ENCODE measurements around the gene THOC3. TPM values are rescaled to one million over a fixed set of nuclear protein-coding genes. Genes with fewer than 3 reads are reported as not detected.
A peak's percentile ranks its signal among the peaks of the same experiment; 100 is the strongest.
"Not testable (repeated sequence)": the region's sequence is repeated elsewhere in the genome, so short reads cannot be mapped to it uniquely, and the experiment has no call there.

Gene THOC3, protein sequence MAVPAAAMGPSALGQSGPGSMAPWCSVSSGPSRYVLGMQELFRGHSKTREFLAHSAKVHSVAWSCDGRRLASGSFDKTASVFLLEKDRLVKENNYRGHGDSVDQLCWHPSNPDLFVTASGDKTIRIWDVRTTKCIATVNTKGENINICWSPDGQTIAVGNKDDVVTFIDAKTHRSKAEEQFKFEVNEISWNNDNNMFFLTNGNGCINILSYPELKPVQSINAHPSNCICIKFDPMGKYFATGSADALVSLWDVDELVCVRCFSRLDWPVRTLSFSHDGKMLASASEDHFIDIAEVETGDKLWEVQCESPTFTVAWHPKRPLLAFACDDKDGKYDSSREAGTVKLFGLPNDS
- total RNA-seq: 100 to 1,000 TPM; 153 to 160 TPM

GRCh38 chr5:175967471-175968372, at the start of gene THOC3:
TSS of gene THOC3 (minus strand) at chr5:175968315. CDS start at chr5:175968208, 107 bp downstream.
- H3K36me3 Mint-ChIP-seq (ENCODE audit: low read depth): peaks cover 11% of the 10 kb centered on the region
- H3K27ac Mint-ChIP-seq; CTCF ChIA-PET; H3K27me3 Mint-ChIP-seq (ENCODE audit: low read depth); intact Hi-C loops (cut with micrococcal nuclease); H3K9me3 Mint-ChIP-seq: not testable (repeated sequence)
- peak within 1 kb of the TSS; percentile 89 for H3K4me3 Mint-ChIP-seq
- H3K4me1 Mint-ChIP-seq (ENCODE audit: low read depth): peaks cover 12% of the 10 kb centered on the region
- peak; percentile 71 for DNase-seq

DNA sequence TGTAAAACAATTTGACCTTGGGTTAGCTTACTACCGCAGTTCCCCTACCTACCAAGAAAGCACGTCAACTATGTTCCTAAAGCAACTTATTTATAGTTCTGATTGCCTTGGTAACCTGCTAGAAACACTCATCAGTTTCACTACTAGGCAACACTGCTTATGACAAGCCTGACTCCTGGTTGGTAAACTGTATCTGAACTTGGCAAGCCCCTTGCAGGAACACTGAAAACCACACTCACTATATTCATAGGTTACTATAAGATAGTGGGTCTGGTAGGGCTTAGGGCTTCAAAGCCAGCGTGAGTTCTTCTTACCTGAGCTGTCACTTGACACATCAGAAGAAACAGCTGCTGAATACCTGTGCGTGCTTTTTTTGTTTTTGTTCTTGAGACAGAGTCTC, 49.2 kb upstream of the THOC3 start:
- peak; percentile 36 for DNase-seq
- H3K36me3 Mint-ChIP-seq (ENCODE audit: low read depth); intact Hi-C loops (cut with micrococcal nuclease); H3K4me1 Mint-ChIP-seq (ENCODE audit: low read depth); H3K9me3 Mint-ChIP-seq; H3K4me3 Mint-ChIP-seq; H3K27ac Mint-ChIP-seq; H3K27me3 Mint-ChIP-seq (ENCODE audit: low read depth); CTCF ChIA-PET: not testable (repeated sequence)

- DNase-seq; H3K9me3 Mint-ChIP-seq; H3K27ac Mint-ChIP-seq; H3K4me3 Mint-ChIP-seq; CTCF ChIA-PET; H3K36me3 Mint-ChIP-seq (ENCODE audit: low read depth); H3K4me1 Mint-ChIP-seq (ENCODE audit: low read depth); H3K27me3 Mint-ChIP-seq (ENCODE audit: low read depth); intact Hi-C loops (cut with micrococcal nuclease): not testable (repeated sequence)
These were observed 46.2 kb upstream of the THOC3 start for GRCh38 chr5:176014360-176014759.

DNA sequence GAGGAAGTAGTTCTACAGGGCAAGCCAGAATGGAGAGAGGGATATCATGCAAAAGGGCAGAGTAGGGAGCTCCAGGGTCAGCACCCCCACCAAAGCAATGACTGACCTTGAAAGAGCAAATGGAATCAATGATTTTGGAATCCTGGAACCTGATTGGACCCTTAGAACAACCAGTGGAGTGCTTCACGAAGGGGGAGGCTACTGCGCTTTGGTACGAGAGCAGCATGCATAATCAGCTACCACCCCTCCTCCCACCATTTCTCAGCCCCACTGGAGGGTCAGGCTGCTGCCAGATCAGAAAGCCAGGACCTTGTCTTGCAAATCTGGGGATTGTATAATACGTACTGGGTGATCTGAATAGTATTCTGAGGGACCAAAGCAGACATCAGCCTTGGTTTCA, 43.0 kb upstream of the THOC3 start:
- H3K27me3 Mint-ChIP-seq (ENCODE audit: low read depth); H3K27ac Mint-ChIP-seq; H3K9me3 Mint-ChIP-seq; H3K4me3 Mint-ChIP-seq; CTCF ChIA-PET; intact Hi-C loops (cut with micrococcal nuclease); DNase-seq; H3K36me3 Mint-ChIP-seq (ENCODE audit: low read depth): not testable (repeated sequence)
- H3K4me1 Mint-ChIP-seq (ENCODE audit: low read depth): peaks cover 11% of the 10 kb centered on the region

DNA sequence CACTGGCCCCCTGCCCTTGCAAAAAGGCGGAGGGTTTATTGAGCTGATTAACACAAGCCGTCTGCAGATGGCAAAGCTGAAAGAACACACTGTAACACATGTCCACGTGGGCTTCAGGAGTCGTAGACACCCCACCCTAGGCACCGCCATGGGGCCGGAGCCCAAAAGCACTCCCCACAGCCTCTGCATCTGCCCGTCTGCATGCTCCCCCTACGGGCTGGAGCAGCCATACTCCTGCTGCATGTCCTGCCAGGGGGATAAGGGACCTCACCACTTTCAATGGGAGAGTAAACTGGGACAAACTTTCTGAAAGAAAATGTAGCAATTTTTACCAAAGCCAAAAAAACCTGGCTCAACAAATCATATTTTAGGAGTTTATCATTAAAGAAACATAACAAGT, 42.1 kb upstream of the THOC3 start:
- intact Hi-C loops (cut with micrococcal nuclease); H3K27me3 Mint-ChIP-seq (ENCODE audit: low read depth); H3K4me3 Mint-ChIP-seq; H3K36me3 Mint-ChIP-seq (ENCODE audit: low read depth); H3K9me3 Mint-ChIP-seq; H3K27ac Mint-ChIP-seq; DNase-seq; CTCF ChIA-PET: not testable (repeated sequence)
- H3K4me1 Mint-ChIP-seq (ENCODE audit: low read depth): peaks cover 14% of the 10 kb centered on the region

DNA sequence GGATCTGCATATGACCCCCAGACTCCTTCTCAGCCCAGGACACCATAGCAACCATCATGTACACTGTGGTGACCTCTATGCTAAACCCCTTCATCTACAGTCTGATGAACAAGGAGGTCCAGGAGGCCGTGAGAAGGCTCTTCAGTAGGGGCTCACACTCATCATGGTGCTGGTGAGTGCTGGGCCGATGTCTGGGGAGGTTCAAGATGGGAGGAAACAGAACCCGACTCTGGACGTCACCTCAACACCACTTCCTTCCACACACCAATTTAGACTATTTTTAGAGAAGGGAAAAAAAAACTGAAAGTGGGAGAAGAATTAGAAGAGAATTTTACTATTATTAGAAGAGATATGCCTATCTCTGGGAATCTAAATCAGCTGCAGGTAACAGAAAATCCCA, 39.1 kb upstream of the THOC3 start:
- CTCF ChIA-PET; H3K27me3 Mint-ChIP-seq (ENCODE audit: low read depth); intact Hi-C loops (cut with micrococcal nuclease); DNase-seq; H3K9me3 Mint-ChIP-seq; H3K36me3 Mint-ChIP-seq (ENCODE audit: low read depth): not testable (repeated sequence)
- peaks cover 17% of the 10 kb centered on the region for H3K4me1 Mint-ChIP-seq (ENCODE audit: low read depth)
- peak overlapping the region; percentile 84 for H3K27ac Mint-ChIP-seq
- peak overlapping the region; percentile 73 for H3K4me3 Mint-ChIP-seq

- CTCF ChIA-PET; intact Hi-C loops (cut with micrococcal nuclease); H3K36me3 Mint-ChIP-seq (ENCODE audit: low read depth); H3K27me3 Mint-ChIP-seq (ENCODE audit: low read depth); H3K9me3 Mint-ChIP-seq; DNase-seq: not testable (repeated sequence)
- Mint-ChIP-seq H3K4me3 (peak overlapping the region; percentile 73), H3K4me1 (ENCODE audit: low read depth) (peaks cover 20% of the 10 kb centered on the region), H3K27ac (peak overlapping the region; percentile 84)
These were observed 38.7 kb upstream of the THOC3 start for GRCh38 chr5:176006819-176007218.

GRCh38 chr5:175997979-175998378, 29.9 kb upstream of the THOC3 start:
- CTCF ChIA-PET; H3K4me3 Mint-ChIP-seq; intact Hi-C loops (cut with micrococcal nuclease); H3K9me3 Mint-ChIP-seq; H3K4me1 Mint-ChIP-seq (ENCODE audit: low read depth); DNase-seq; H3K36me3 Mint-ChIP-seq (ENCODE audit: low read depth); H3K27ac Mint-ChIP-seq; H3K27me3 Mint-ChIP-seq (ENCODE audit: low read depth): not testable (repeated sequence)

- H3K27me3 Mint-ChIP-seq (ENCODE audit: low read depth); H3K4me1 Mint-ChIP-seq (ENCODE audit: low read depth); H3K9me3 Mint-ChIP-seq; H3K36me3 Mint-ChIP-seq (ENCODE audit: low read depth); intact Hi-C loops (cut with micrococcal nuclease); H3K4me3 Mint-ChIP-seq; CTCF ChIA-PET; H3K27ac Mint-ChIP-seq; DNase-seq: not testable (repeated sequence)
These were observed 29.4 kb upstream of the THOC3 start for GRCh38 chr5:175997495-175997894.

GRCh38 chr5:175996791-175997190, 28.7 kb upstream of the THOC3 start:
- H3K9me3 Mint-ChIP-seq; CTCF ChIA-PET; H3K27ac Mint-ChIP-seq; H3K36me3 Mint-ChIP-seq (ENCODE audit: low read depth); DNase-seq; H3K4me1 Mint-ChIP-seq (ENCODE audit: low read depth); intact Hi-C loops (cut with micrococcal nuclease); H3K27me3 Mint-ChIP-seq (ENCODE audit: low read depth); H3K4me3 Mint-ChIP-seq: not testable (repeated sequence)

DNA sequence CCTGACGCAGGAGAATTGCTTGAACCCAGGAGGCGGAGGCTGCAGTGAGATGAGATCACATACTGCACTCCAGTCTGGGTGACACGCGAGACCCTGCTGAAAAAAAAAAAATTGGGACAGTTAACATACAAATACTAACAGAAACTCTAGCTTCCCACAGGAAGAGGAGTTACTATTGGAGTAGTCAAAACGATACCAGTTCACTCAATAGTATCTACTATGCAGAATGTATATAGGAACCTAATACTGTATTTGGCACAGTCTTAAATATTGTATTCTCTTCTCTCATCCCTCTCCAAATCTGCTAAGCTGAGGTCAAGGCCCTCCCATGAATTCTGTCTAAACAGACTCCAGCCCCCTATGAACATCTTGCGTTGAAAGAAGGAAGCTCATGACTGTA, 27.4 kb upstream of the THOC3 start:
- H3K4me1 Mint-ChIP-seq (ENCODE audit: low read depth); H3K27ac Mint-ChIP-seq; H3K36me3 Mint-ChIP-seq (ENCODE audit: low read depth); H3K27me3 Mint-ChIP-seq (ENCODE audit: low read depth); H3K4me3 Mint-ChIP-seq; intact Hi-C loops (cut with micrococcal nuclease); H3K9me3 Mint-ChIP-seq; DNase-seq; CTCF ChIA-PET: not testable (repeated sequence)

DNA sequence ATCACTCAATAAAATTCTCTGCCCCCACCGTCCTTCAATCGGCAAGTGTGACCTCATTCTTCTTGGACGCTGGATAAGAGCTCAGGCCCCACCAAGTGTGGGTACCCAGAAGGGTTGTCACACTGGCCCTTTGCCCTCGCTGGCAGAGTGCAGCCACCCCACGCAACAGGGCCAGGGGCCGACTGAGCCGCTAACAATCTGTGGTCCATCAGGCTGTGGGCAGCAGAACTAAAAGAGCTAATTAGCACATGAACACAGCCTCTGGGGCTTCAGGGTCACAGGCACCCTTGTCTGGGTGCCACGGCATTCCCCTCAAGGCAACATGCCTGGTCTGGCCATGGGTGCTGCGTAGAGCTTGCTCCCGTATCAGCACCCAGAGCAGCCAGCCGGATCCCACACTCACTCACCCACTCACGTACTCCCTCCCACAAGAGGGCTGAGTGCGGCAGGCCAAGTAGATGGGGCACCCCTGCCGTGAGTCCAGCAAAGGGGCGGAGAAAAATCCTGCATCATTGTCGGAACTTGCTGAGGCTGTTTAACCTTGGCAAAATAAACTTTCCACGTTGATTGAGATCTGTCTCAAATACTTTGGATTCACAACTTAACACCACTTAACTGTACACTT, 11.4 kb upstream of the THOC3 start:
- intact Hi-C loops (cut with micrococcal nuclease); H3K27ac Mint-ChIP-seq: not testable (repeated sequence)

More for the DNA sequence above, 11.4 kb upstream of the THOC3 start:
- H3K27me3 Mint-ChIP-seq (ENCODE audit: low read depth); DNase-seq; CTCF ChIA-PET; H3K9me3 Mint-ChIP-seq; H3K36me3 Mint-ChIP-seq (ENCODE audit: low read depth); H3K4me3 Mint-ChIP-seq: not testable (repeated sequence)
- H3K4me1 Mint-ChIP-seq (ENCODE audit: low read depth): peaks cover 10% of the 10 kb centered on the region
